H1 (cell line): ENCODE data around the gene GALNT2. TPM values are rescaled to one million over a fixed set of nuclear protein-coding genes. Genes with fewer than 3 reads are reported as not detected.

Source experiments
- CTCF ChIA-PET: fragments of 300-600 bp; sonication (Branson Sonifier 250); formaldehyde crosslinking; loops from one replicate; lab custom pipeline; 2021; ENCODE audit not compliant: partially characterized antibody; lab: Charles Lee
- POLR2A ChIA-PET: fragments of 300-600 bp; sonication (Branson Sonifier 250); formaldehyde crosslinking; loops from one replicate; lab custom pipeline; 2021; ENCODE audit warnings: inconsistent platforms; ENCODE audit not compliant: partially characterized antibody; lab: Charles Lee
- DNase-seq, 2 experiments: peaks; one replicate each; pipeline versions ENCODE4 v3.0.0 to v3.0.0-alpha.2; 2010 to 2022; ENCODE audit warnings: low spot score in 2 of 2, low read depth in 1 of 2, mixed read lengths in 1 of 2
- FAIRE-seq: peaks from 2 replicates; lab custom pipeline; 2011; peaks lifted over from hg19 to GRCh38; lab: Jason Lieb, UNC
- H2AFZ ChIP-seq: 2 replicates; pipeline ENCODE4 v1.8.1; 2012; ENCODE audit warnings: low read length, inconsistent platforms
- H2AK5ac ChIP-seq: 2 replicates; pipeline ENCODE4 v1.6.1; 2013; ENCODE audit warnings: low read depth, low read length
- H2BK120ac ChIP-seq: replicated peaks from 2 replicates; pipeline ENCODE3; 2013; ENCODE audit warnings: low read depth, low read length, inconsistent platforms
- H2BK12ac ChIP-seq: 2 replicates; pipeline ENCODE4 v1.6.1; 2013; ENCODE audit warnings: low read depth, low read length
- H2BK15ac ChIP-seq: 2 replicates; pipeline ENCODE4 v1.6.1; 2013; ENCODE audit warnings: low read length
- H2BK20ac ChIP-seq: 2 replicates; pipeline ENCODE4 v1.6.1; 2013; ENCODE audit warnings: low read length
- H2BK5ac ChIP-seq: 2 replicates; pipeline ENCODE4 v1.6.1; 2013; ENCODE audit warnings: low read depth, low read length
- H3K14ac ChIP-seq: 2 replicates; pipeline ENCODE4 v1.6.1; 2013; ENCODE audit warnings: inconsistent platforms; ENCODE audit not compliant: insufficient read length
- H3K18ac ChIP-seq: 2 replicates; pipeline ENCODE4 v1.6.1; 2013; ENCODE audit warnings: low read length; ENCODE audit errors: extremely low read depth
- H3K23ac ChIP-seq: 2 replicates; pipeline ENCODE4 v1.6.1; 2013; ENCODE audit warnings: inconsistent platforms; ENCODE audit not compliant: insufficient read length
- H3K23me2 ChIP-seq: 2 replicates; pipeline ENCODE4 v1.6.1; 2013; ENCODE audit warnings: low read depth, low read length
- H3K27ac ChIP-seq: 2 replicates; pipeline ENCODE4 v1.6.1; 2011; ENCODE audit warnings: low read depth, low read length, inconsistent platforms
- H3K27me3 ChIP-seq, 4 experiments: replicated peaks in 1 of 4; 1 replicate in 1 of 4; 2 replicates in 3 of 4; pipeline versions ENCODE4 v1.6.1 to v1.8.1; 2011 to 2013; ENCODE audit warnings: low read length in 3 of 4, mild to moderate bottlenecking in 3 of 4, inconsistent platforms in 2 of 4, mixed read lengths in 2 of 4, moderate library complexity in 1 of 4; ENCODE audit not compliant: control insufficient read depth in 3 of 4, insufficient read depth in 3 of 4; ENCODE audit errors: extremely low read depth in 1 of 4
- H3K36me3 ChIP-seq, 4 experiments: 2 replicates each; pipeline versions ENCODE4 v1.6.1 to v1.8.1; 2011 to 2013; ENCODE audit warnings: mild to moderate bottlenecking in 4 of 4, low read length in 3 of 4, moderate library complexity in 2 of 4, control low read depth in 1 of 4, inconsistent platforms in 1 of 4; ENCODE audit not compliant: insufficient read depth in 4 of 4, control insufficient read depth in 2 of 4
- H3K4ac ChIP-seq: replicated peaks from 2 replicates; pipeline ENCODE3; 2013; ENCODE audit warnings: low read length, low read depth, mixed read lengths, inconsistent platforms; ENCODE audit not compliant: insufficient read length
- H3K4me1 ChIP-seq, 4 experiments: replicated peaks in 1 of 4; 1 replicate in 1 of 4; 2 replicates in 3 of 4; pipeline versions ENCODE4 v1.6.1 to v1.8.1; 2011 to 2013; ENCODE audit warnings: low read length in 3 of 4, inconsistent platforms in 2 of 4, mixed read lengths in 1 of 4; ENCODE audit not compliant: insufficient read depth in 4 of 4, control insufficient read depth in 3 of 4
- H3K4me2 ChIP-seq, 2 experiments: 2 replicates each; pipeline versions ENCODE4 v1.6.1 to v1.8.1; 2011 to 2013; ENCODE audit warnings: low read depth in 2 of 2, low read length in 2 of 2, control low read depth in 1 of 2, inconsistent platforms in 1 of 2, mild to moderate bottlenecking in 1 of 2; ENCODE audit not compliant: insufficient read depth in 1 of 2
- H3K4me3 ChIP-seq, 4 experiments: fragments of 200-600, 300-600 bp in 1 of 4; sonication (generic), shearing (Covaris generic), sonication (Bioruptor Twin) in 1 of 4; 2 replicates each; pipeline versions ENCODE4 v1.5.1 to v1.8.1; 2011 to 2016; ENCODE audit warnings: low read length in 4 of 4, low read depth in 3 of 4, control low read depth in 2 of 4, inconsistent platforms in 2 of 4, mild to moderate bottlenecking in 2 of 4, mixed read lengths in 1 of 4, moderate library complexity in 1 of 4; ENCODE audit not compliant: insufficient read depth in 2 of 4; ENCODE audit errors: extremely low read depth in 1 of 4
- H3K56ac ChIP-seq: replicated peaks from 2 replicates; pipeline ENCODE3; 2013; ENCODE audit warnings: low read depth, mild to moderate bottlenecking, mixed read lengths, low read length, inconsistent platforms; ENCODE audit not compliant: insufficient read length
- H3K79me1 ChIP-seq: 2 replicates; pipeline ENCODE4 v1.6.1; 2013; ENCODE audit warnings: low read depth, low read length, control low read depth
- H3K79me2 ChIP-seq, 2 experiments: 2 replicates each; pipeline versions ENCODE4 v1.6.1 to v1.8.1; 2012 to 2013; ENCODE audit warnings: low read length in 2 of 2, mild to moderate bottlenecking in 2 of 2, inconsistent platforms in 1 of 2; ENCODE audit not compliant: insufficient read depth in 2 of 2, control insufficient read depth in 1 of 2
- H3K9ac ChIP-seq, 4 experiments: replicated peaks in 1 of 4; 1 replicate in 1 of 4; 2 replicates in 3 of 4; pipeline versions ENCODE4 v1.6.1 to v1.8.1; 2011 to 2013; ENCODE audit warnings: low read depth in 3 of 4, low read length in 3 of 4, control low read depth in 2 of 4, mild to moderate bottlenecking in 2 of 4, moderate library complexity in 2 of 4, inconsistent platforms in 1 of 4; ENCODE audit errors: extremely low read depth in 1 of 4
- H3K9me3 ChIP-seq, 2 experiments: 2 replicates each; pipeline versions ENCODE4 v1.6.1 to v1.8.1; 2012 to 2013; ENCODE audit warnings: mild to moderate bottlenecking in 2 of 2, moderate library complexity in 2 of 2, control low read depth in 1 of 2, inconsistent platforms in 1 of 2, low read depth in 1 of 2, low read length in 1 of 2, mixed read lengths in 1 of 2; ENCODE audit not compliant: insufficient read depth in 2 of 2
- H4K20me1 ChIP-seq, 2 experiments: replicated peaks in 1 of 2; 2 replicates each; pipeline versions ENCODE3 to v1.8.1; 2011 to 2013; ENCODE audit warnings: inconsistent platforms in 2 of 2, low read length in 2 of 2, mild to moderate bottlenecking in 1 of 2; ENCODE audit not compliant: insufficient read depth in 2 of 2, control insufficient read depth in 1 of 2
- H4K5ac ChIP-seq: 2 replicates; pipeline ENCODE4 v1.6.1; 2013; ENCODE audit warnings: low read length, low read depth, mixed read lengths, inconsistent platforms; ENCODE audit not compliant: insufficient read length
- H4K8ac ChIP-seq: 2 replicates; pipeline ENCODE4 v1.8.0; 2013; ENCODE audit warnings: mild to moderate bottlenecking, moderate library complexity, low read length, inconsistent platforms; ENCODE audit not compliant: insufficient read depth; ENCODE audit errors: extremely low read depth
- H4K91ac ChIP-seq: replicated peaks from 2 replicates; pipeline ENCODE3; 2013; ENCODE audit warnings: low read length, mixed read lengths, inconsistent platforms; ENCODE audit not compliant: insufficient read length
- ATF3 ChIP-seq: IDR thresholded peaks from 2 replicates; pipeline ENCODE4 v1.6.1; 2011; ENCODE audit warnings: low read depth, mild to moderate bottlenecking, low read length; ENCODE audit not compliant: insufficient read depth
- BRCA1 ChIP-seq: IDR thresholded peaks from 2 replicates; pipeline ENCODE4 v1.6.1; 2012; ENCODE audit warnings: low read depth, low read length, improper control_type of control experiment
- CBX5 ChIP-seq: fragments of 300-800, 300-1000 bp; sonication (generic); IDR thresholded peaks from 2 replicates; pipeline ENCODE4 v1.7.1; 2016; ENCODE audit warnings: antibody characterized with exemption, low read length, low read depth
- CHD1 ChIP-seq: IDR thresholded peaks from 2 replicates; pipeline ENCODE4 v1.6.1; 2012; ENCODE audit warnings: low read depth, low read length, improper control_type of control experiment
- FOSL1 ChIP-seq: IDR thresholded peaks from 2 replicates; pipeline ENCODE4 v1.6.1; 2011; ENCODE audit warnings: mild to moderate bottlenecking, low read depth, low read length, moderate library complexity; ENCODE audit not compliant: insufficient read depth
- MAFK ChIP-seq: IDR thresholded peaks from 2 replicates; pipeline ENCODE4 v1.6.1; 2012; ENCODE audit warnings: low read depth, mild to moderate bottlenecking, improper control_type of control experiment, low read length
- NANOG ChIP-seq: IDR thresholded peaks from 2 replicates; pipeline ENCODE4 v1.6.1; 2011; ENCODE audit warnings: low read length, low read depth, mild to moderate bottlenecking, inconsistent platforms; ENCODE audit not compliant: insufficient read depth, poor library complexity, severe bottlenecking
- SAP30 ChIP-seq: fragments of 300-600 bp; sonication (generic); IDR thresholded peaks from 2 replicates; pipeline ENCODE4 v1.7.1; 2012; ENCODE audit warnings: low read length, moderate library complexity, mild to moderate bottlenecking, inconsistent platforms; ENCODE audit not compliant: insufficient read depth, insufficient replicate concordance
- SIX5 ChIP-seq: IDR thresholded peaks from 2 replicates; pipeline ENCODE4 v1.6.1; 2011; ENCODE audit warnings: mild to moderate bottlenecking, low read depth, low read length
- TAF7 ChIP-seq: optimal IDR thresholded peaks from 2 replicates; pipeline ENCODE3; 2011; ENCODE audit warnings: low read depth, mild to moderate bottlenecking, inconsistent platforms, low read length, moderate library complexity, borderline replicate concordance
- TBP ChIP-seq: IDR thresholded peaks from 2 replicates; pipeline ENCODE4 v1.6.1; 2011; ENCODE audit warnings: low read depth, low read length, improper control_type of control experiment
- WGBS, 2 experiments: shearing (Covaris generic) in 1 of 2; methylation state at CpG; one replicate each; pipeline versions ENCODE4 v1.1.6 to v1.1.7; 2013 to 2015; ENCODE audit warnings: low lambda C conversion rate in 2 of 2, mixed read lengths in 2 of 2, inconsistent platforms in 1 of 2, low coverage in 1 of 2, missing lambda C conversion rate in 1 of 2; ENCODE audit not compliant: insufficient replicate concordance in 2 of 2, insufficient coverage in 1 of 2, insufficient read length in 1 of 2; ENCODE audit errors: extremely low coverage in 1 of 2, missing lambda C conversion rate in 1 of 2; 5-methylcytosine and 5-hydroxymethylcytosine counted together
- polyA plus RNA-seq, 7 experiments: library from polyadenylated mRNA; depleted of rRNA in 3 of 7; stranded (reverse) in 5 of 7; unstranded in 2 of 7; fragments of >200 nt in 5 of 7; fragments of 200-250 nt in 2 of 7; gene quantifications; 1 replicate in 5 of 7; 2 replicates in 1 of 7; 4 replicates in 1 of 7; pipeline versions ENCODE4 v1.2.1 to v1.2.3, GENCODE V29; 2011 to 2013; ENCODE audit warnings: missing spikeins in 2 of 7, mixed read lengths in 2 of 7
- total RNA-seq: library from RNA; stranded (reverse); fragmentation: NEBNext Ultra II Directional; extraction: Animal tissue kit (Norgen Biotek cat#: 25700); gene quantifications from 2 replicates; pipeline ENCODE4 v1.2.1, GENCODE V29; 2021

Gene GALNT2
- total and polyA plus RNA-seq, 2 of the 8 experiments (the other 6 are each of a cell fraction or from before 2014, with no cell fraction given): 34.5 to 75.3 TPM

- Histone ChIP-seq H3K79me1 (no peaks in the 10 kb centered on the region; the same call in 1 of the 2 replicates), H3K9ac (no peak overlapping the region), H3K79me2 (peaks cover 0 to 29% of the 10 kb centered on the region in 2 experiments; a peak in 3 of 4 replicates), H3K4me1 (peaks cover 2 to 16% (median 7%) of the 10 kb centered on the region in 4 experiments), H2AFZ (no peak overlapping the region), H2BK5ac (no peak overlapping the region), H4K8ac (no peak overlapping the region), H2BK120ac (no peak overlapping the region), H4K20me1 (no peaks in the 10 kb centered on the region), H3K18ac (no peak overlapping the region), H3K4ac (no peak overlapping the region), H3K36me3 (peaks cover 0 to 3% (median 0%) of the 10 kb centered on the region in 4 experiments; a peak in 2 of 8 replicates), H3K56ac (no peak overlapping the region), H3K9me3 (no peaks in the 10 kb centered on the region), H3K4me3 (no peak overlapping the region), H2BK12ac (no peak overlapping the region), H3K27ac (no peak overlapping the region), H2BK20ac (no peak overlapping the region), H3K14ac (no peak overlapping the region), H3K23ac (no peak overlapping the region), H4K5ac (no peak overlapping the region), H2BK15ac (no peak overlapping the region), H3K23me2 (no peaks in the 10 kb centered on the region), H4K91ac (no peak overlapping the region), H2AK5ac (no peak overlapping the region), H3K4me2 (no peak overlapping the region), H3K27me3 (no peaks in the 10 kb centered on the region)
- CTCF ChIA-PET: interaction anchor here (1.1 to 1.4 kb wide), 2 partner anchors 52 to 512 kb away, joined by 3 to 5 read pairs; no protein-coding TSS in a partner anchor
- DNase-seq: peak in 1 of 2 experiments; percentile 39
- no peak for FAIRE-seq
- POLR2A ChIA-PET: interaction anchor here (1.2 kb wide), 1 partner anchor 11 kb away, joined by 3 read pairs; no protein-coding TSS in a partner anchor
- 92% methylated on average over 11 of the region's 11 CpGs; no CpG with 5 or more reads in 1 of the 2 experiments for WGBS, 2 experiments
- TF ChIP-seq NANOG (no peak), CBX5 (no peak), TBP (no peak), BRCA1 (no peak), CHD1 (no peak), SIX5 (no peak), ATF3 (no peak), FOSL1 (no peak), MAFK (no peak), SAP30 (no peak), TAF7 (no peak)
Measured at GRCh38 chr1:230173187-230173975, 106.3 kb downstream of the GALNT2 start.
